Kidney capillary endothelial cell (primary cell): ENCODE data around the gene OR51V1.
"Not testable (repeated sequence)": the region's sequence is repeated elsewhere in the genome, so short reads cannot be mapped to it uniquely, and the experiment has no call there.

Experiments
- DNase-seq: peaks from one replicate; pipeline ENCODE4 v3.0.0-alpha.2; 2018; ENCODE audit warnings: low spot score

Gene OR51V1

DNA sequence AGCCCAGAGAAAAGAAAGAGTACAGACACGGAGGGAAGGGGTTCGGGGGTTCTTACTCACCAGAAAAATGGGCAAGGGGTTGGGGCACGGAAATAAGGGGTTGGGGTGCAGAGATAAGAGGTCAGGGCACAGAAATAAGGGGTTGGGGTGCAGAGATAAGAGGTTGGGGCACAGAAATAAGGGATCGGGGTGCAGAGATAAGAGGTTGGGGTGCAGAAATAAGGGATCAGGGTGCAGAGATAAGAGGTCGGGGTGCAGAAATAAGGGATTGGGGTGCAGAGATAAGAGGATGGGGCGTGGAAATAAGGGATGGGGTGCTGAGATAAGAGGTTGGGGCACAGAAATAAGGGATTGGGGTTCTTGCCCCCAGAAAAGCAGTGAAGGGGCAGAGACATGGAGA is 35.7 kb downstream of the OR51V1 start:
- not testable (repeated sequence) for DNase-seq

DNA sequence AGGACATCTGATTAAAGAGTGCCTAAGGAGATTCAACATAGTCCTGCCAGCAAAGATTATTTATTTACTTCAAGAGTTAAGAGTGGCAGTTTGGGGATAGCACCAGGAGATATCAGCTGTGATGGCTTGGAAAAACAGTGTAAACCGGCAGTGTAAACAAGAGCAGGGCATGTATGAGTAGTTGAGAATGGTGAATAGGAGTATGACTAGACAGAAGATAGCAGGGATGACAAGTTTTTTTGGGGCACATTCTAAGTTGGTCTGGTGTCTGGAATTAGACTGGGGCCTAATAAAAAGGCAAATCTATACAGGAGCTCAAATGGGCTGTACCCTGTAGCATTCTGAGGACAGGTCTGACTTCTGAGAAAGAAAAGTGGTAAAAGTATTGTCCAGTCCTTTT is 39.4 kb downstream of the OR51V1 start:
- DNase-seq = not testable (repeated sequence)

DNA sequence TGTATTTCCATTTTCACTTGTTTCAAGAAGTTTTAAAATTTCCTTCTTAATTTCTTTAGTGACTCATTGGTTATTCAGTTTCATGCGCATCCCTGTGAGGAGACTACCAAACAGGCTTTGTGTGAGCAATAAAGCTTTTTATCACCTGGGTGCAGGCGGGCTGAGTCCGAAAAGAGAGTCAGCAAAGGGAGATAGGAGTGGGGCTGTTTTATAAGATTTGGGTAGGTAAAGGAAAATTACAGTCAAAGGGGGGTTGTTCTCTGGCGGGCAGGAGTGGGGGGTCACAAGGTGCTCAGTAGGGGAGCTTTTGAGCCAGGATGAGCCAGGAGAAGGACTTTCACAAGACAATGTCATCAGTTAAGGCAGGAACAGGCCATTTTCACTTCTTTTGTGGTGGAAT is 40.3 kb downstream of the OR51V1 start:
- not testable (repeated sequence) for DNase-seq

- DNase-seq = no peak
Measured at GRCh38 chr11:5159806-5160205, 40.7 kb downstream of the OR51V1 start.

- DNase-seq = no peak
Measured at GRCh38 chr11:5154657-5155056, 45.8 kb downstream of the OR51V1 start, which contains the start of gene OR52A1. TSS of gene OR52A1 (minus strand) at chr11:5154757. CDS start at chr11:5152369, 2,388 bp downstream.

DNA sequence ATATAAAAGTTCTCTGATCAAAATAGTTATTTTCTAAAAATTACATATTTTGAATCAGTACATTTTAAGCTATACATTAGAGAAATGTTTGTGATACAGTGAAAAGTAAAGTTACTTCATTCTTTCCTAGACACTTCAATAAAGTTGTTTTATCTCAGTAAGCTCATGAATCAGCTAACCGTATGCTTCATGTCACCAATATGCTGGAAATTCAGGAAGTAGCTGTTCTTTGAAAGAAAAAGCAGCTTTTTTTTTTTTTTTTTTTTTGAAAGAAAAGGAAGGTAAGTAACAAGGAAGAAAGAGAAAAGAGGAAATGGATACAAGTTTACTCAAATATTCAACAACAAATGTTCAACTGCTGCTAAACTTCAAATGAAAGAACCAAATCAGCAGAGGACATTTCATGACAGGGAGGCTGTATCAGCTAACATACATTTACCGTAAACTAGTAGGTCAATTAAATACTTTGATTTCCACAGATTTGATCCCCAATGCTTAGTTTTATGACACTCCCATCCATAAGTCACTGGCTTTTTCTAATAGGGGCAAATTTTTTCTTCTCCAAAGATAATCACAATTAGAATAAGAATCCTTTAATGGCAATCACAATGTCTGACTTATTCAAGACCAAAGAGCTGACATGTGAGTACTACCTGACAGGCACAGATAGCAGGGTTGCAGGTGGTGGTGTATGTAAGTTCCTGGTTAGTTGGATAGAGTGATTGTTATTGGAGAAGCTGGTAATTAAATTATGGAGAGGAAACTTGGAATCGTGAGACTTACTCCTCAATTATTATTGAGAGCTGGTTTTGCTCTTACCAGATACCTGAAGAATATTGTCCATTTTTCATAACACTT is 46.7 kb downstream of the OR51V1 start:
- DNase-seq = no peak

DNA sequence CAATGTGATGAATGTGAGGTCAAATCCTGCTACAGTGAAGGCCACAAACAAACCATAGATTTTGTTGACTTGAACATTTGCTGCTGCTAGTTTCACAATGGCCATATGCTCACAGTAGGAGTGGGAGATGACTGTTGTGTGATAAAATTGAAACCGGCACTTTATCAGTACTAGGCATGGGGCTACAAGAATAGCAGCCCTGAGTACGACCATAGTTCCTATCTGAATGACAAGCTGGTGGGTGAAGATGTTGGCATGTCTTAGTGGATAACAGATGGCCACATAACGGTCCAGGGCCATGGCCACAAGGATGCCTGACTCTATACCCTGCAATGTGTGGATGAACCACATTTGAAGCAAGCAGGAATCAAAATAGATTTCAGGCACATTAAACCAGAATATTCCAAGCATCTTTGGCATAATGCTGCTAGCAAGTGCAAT is 48.7 kb downstream of the OR51V1 start:
- DNase-seq = no peak
